Measurements from ENCODE around the gene DOCK10.

GRCh38 chr2:225008179-225008856 is 34.0 kb downstream of the DOCK10 start:
- TF ChIP-seq EGR1 (conservative IDR thresholded peaks at IDR 0.05), result no peak
- no peak for TF ChIP-seq CTCF (IDR thresholded peaks at IDR 0.05 in 2 of 3, conservative IDR thresholded peaks at IDR 0.05 in 1 of 3; ENCODE audit: insufficient read depth in 2 of 3, low read depth in 1 of 3, low read length in 3 of 3)
- TF ChIP-seq ZFX (CRISPR knock-in tag; IDR thresholded peaks at IDR 0.05), result no peak
- no peak for TF ChIP-seq CSDE1 (IDR thresholded peaks at IDR 0.05)
- TF ChIP-seq HMG20A (CRISPR knock-in tag; conservative IDR thresholded peaks at IDR 0.05), result no peak
- TF ChIP-seq CHD1 (IDR thresholded peaks at IDR 0.05; ENCODE audit: low read length), result no peak
- TF ChIP-seq CEBPZ (IDR thresholded peaks at IDR 0.05; ENCODE audit: borderline replicate concordance, low read depth, low read length), result no peak
- TF ChIP-seq, protein P1, sequence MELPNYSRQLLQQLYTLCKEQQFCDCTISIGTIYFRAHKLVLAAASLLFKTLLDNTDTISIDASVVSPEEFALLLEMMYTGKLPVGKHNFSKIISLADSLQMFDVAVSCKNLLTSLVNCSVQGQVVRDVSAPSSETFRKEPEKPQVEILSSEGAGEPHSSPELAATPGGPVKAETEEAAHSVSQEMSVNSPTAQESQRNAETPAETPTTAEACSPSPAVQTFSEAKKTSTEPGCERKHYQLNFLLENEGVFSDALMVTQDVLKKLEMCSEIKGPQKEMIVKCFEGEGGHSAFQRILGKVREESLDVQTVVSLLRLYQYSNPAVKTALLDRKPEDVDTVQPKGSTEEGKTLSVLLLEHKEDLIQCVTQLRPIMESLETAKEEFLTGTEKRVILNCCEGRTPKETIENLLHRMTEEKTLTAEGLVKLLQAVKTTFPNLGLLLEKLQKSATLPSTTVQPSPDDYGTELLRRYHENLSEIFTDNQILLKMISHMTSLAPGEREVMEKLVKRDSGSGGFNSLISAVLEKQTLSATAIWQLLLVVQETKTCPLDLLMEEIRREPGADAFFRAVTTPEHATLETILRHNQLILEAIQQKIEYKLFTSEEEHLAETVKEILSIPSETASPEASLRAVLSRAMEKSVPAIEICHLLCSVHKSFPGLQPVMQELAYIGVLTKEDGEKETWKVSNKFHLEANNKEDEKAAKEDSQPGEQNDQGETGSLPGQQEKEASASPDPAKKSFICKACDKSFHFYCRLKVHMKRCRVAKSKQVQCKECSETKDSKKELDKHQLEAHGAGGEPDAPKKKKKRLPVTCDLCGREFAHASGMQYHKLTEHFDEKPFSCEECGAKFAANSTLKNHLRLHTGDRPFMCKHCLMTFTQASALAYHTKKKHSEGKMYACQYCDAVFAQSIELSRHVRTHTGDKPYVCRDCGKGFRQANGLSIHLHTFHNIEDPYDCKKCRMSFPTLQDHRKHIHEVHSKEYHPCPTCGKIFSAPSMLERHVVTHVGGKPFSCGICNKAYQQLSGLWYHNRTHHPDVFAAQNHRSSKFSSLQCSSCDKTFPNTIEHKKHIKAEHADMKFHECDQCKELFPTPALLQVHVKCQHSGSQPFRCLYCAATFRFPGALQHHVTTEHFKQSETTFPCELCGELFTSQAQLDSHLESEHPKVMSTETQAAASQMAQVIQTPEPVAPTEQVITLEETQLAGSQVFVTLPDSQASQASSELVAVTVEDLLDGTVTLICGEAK (IDR thresholded peaks at IDR 0.05), result no peak
- TF ChIP-seq, protein P1 (CRISPR knock-in tag; IDR thresholded peaks at IDR 0.05), result no peak
- no peak for TF ChIP-seq E2F1 (CRISPR knock-in tag; IDR thresholded peaks at IDR 0.05)
- TF ChIP-seq IRF2 (CRISPR knock-in tag; IDR thresholded peaks at IDR 0.05), result no peak
- no peak for TF ChIP-seq ATF3 (IDR thresholded peaks at IDR 0.05)
- TF ChIP-seq ATF3 (CRISPR knock-in tag; conservative IDR thresholded peaks at IDR 0.05), result no peak
- no peak for TF ChIP-seq ZNF217 (CRISPR knock-in tag; IDR thresholded peaks at IDR 0.05)
- no peak for TF ChIP-seq ELF1 (tag; IDR thresholded peaks at IDR 0.05)

Data from K562 (cell line).